Measurements from ENCODE around the gene DEF6. TPM values are rescaled to one million over a fixed set of nuclear protein-coding genes. Genes with fewer than 3 reads are reported as not detected.

Gene DEF6
- total and polyA plus RNA-seq, 2 of the 13 experiments (the other 11 are each of a cell fraction or from before 2014, with no cell fraction given): 5.2 to 10.0 TPM

DNA sequence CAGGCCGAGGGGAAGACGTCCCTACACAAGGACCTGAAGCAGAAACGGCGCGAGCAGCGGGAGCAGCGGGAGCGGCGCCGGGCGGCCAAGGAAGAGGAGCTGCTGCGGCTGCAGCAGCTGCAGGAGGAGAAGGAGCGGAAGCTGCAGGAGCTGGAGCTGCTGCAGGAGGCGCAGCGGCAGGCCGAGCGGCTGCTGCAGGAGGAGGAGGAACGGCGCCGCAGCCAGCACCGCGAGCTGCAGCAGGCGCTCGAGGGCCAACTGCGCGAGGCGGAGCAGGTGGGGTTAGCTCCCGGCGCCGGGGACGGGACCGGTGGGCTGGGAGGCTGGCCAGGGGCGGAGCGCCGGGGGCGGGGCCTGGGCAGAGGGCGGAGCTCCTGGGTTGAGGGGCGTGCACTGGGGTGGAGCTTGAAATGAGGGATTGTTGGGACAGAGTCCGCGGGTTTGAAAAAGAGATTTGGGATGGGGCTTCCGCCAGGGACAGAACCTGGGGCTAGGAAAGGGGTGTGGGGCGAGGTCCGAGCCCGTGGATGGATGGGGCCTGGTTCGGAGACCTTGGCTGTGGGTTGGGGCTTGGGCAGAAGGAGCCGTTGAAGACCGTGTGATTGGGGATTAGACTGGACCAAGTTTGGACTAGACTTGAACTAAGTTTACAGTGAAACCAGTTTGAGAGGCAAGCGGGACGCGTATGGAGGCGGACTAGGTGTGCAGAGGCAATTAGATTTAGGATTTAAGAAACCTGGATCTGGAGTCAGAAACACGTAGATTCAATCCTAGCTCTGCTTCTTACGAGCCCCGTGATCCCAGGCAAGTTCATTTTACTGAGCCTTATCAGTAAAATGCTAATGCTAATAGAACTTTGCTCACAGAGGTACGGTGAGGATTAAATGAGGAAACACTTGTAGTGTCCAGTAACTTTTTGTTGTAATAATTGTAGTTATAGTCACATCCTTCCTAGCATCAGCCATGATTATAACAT, 20.9 kb downstream of the DEF6 start (continued):
- TF ChIP-seq, protein P1, sequence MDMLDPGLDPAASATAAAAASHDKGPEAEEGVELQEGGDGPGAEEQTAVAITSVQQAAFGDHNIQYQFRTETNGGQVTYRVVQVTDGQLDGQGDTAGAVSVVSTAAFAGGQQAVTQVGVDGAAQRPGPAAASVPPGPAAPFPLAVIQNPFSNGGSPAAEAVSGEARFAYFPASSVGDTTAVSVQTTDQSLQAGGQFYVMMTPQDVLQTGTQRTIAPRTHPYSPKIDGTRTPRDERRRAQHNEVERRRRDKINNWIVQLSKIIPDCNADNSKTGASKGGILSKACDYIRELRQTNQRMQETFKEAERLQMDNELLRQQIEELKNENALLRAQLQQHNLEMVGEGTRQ (IDR thresholded peaks at IDR 0.05; ENCODE audit: low read depth, low read length): no peak
- TF ChIP-seq, protein P1 (CRISPR knock-in tag; IDR thresholded peaks at IDR 0.05; ENCODE audit: borderline replicate concordance): no peak
- TF ChIP-seq, protein P2, sequence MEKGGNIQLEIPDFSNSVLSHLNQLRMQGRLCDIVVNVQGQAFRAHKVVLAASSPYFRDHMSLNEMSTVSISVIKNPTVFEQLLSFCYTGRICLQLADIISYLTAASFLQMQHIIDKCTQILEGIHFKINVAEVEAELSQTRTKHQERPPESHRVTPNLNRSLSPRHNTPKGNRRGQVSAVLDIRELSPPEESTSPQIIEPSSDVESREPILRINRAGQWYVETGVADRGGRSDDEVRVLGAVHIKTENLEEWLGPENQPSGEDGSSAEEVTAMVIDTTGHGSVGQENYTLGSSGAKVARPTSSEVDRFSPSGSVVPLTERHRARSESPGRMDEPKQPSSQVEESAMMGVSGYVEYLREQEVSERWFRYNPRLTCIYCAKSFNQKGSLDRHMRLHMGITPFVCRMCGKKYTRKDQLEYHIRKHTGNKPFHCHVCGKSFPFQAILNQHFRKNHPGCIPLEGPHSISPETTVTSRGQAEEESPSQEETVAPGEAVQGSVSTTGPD (CRISPR knock-in tag; IDR thresholded peaks at IDR 0.05): no peak
- TF ChIP-seq SETDB1 (CRISPR knock-in tag; IDR thresholded peaks at IDR 0.05; ENCODE audit: borderline replicate concordance) (no peak), XRCC5 (optimal IDR thresholded peaks at IDR 0.05; ENCODE audit: low read length) (peak; percentile 48), ZNF24 (IDR thresholded peaks at IDR 0.05) (no peak), SMAD3 (CRISPR knock-in tag; IDR thresholded peaks at IDR 0.05) (0 out of 2 replicates have a peak, but pooled peaks have one; percentile 9), TAF1 (CRISPR knock-in tag; IDR thresholded peaks at IDR 0.05) (peak; percentile 95), YY1 (IDR thresholded peaks at IDR 0.05; ENCODE audit: insufficient read depth, insufficient replicate concordance, low read depth, low read length) (peak; percentile 63), ZBTB21 (CRISPR knock-in tag; IDR thresholded peaks at IDR 0.05) (no peak)
- TF ChIP-seq, protein P3, sequence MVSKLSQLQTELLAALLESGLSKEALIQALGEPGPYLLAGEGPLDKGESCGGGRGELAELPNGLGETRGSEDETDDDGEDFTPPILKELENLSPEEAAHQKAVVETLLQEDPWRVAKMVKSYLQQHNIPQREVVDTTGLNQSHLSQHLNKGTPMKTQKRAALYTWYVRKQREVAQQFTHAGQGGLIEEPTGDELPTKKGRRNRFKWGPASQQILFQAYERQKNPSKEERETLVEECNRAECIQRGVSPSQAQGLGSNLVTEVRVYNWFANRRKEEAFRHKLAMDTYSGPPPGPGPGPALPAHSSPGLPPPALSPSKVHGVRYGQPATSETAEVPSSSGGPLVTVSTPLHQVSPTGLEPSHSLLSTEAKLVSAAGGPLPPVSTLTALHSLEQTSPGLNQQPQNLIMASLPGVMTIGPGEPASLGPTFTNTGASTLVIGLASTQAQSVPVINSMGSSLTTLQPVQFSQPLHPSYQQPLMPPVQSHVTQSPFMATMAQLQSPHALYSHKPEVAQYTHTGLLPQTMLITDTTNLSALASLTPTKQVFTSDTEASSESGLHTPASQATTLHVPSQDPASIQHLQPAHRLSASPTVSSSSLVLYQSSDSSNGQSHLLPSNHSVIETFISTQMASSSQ (IDR thresholded peaks at IDR 0.05; ENCODE audit: low read depth): 0 out of 2 replicates have a peak, but pooled peaks have one; percentile 31
- TF ChIP-seq, protein P3 (CRISPR knock-in tag; IDR thresholded peaks at IDR 0.05; ENCODE audit: borderline replicate concordance): peak; percentile 78
- TF ChIP-seq, protein P4, sequence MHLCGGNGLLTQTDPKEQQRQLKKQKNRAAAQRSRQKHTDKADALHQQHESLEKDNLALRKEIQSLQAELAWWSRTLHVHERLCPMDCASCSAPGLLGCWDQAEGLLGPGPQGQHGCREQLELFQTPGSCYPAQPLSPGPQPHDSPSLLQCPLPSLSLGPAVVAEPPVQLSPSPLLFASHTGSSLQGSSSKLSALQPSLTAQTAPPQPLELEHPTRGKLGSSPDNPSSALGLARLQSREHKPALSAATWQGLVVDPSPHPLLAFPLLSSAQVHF (CRISPR knock-in tag; IDR thresholded peaks at IDR 0.05): peak; percentile 89; the same call in 1 of the 2 replicates
- TF ChIP-seq, protein P5, sequence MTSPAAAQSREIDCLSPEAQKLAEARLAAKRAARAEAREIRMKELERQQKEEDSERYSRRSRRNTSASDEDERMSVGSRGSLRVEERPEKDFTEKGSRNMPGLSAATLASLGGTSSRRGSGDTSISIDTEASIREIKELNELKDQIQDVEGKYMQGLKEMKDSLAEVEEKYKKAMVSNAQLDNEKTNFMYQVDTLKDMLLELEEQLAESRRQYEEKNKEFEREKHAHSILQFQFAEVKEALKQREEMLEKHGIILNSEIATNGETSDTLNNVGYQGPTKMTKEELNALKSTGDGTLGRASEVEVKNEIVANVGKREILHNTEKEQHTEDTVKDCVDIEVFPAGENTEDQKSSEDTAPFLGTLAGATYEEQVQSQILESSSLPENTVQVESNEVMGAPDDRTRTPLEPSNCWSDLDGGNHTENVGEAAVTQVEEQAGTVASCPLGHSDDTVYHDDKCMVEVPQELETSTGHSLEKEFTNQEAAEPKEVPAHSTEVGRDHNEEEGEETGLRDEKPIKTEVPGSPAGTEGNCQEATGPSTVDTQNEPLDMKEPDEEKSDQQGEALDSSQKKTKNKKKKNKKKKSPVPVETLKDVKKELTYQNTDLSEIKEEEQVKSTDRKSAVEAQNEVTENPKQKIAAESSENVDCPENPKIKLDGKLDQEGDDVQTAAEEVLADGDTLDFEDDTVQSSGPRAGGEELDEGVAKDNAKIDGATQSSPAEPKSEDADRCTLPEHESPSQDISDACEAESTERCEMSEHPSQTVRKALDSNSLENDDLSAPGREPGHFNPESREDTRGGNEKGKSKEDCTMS (CRISPR knock-in tag; conservative IDR thresholded peaks at IDR 0.05): no peak
- TF ChIP-seq, protein P6, sequence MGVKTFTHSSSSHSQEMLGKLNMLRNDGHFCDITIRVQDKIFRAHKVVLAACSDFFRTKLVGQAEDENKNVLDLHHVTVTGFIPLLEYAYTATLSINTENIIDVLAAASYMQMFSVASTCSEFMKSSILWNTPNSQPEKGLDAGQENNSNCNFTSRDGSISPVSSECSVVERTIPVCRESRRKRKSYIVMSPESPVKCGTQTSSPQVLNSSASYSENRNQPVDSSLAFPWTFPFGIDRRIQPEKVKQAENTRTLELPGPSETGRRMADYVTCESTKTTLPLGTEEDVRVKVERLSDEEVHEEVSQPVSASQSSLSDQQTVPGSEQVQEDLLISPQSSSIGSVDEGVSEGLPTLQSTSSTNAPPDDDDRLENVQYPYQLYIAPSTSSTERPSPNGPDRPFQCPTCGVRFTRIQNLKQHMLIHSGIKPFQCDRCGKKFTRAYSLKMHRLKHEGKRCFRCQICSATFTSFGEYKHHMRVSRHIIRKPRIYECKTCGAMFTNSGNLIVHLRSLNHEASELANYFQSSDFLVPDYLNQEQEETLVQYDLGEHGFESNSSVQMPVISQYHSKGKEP (CRISPR knock-in tag; IDR thresholded peaks at IDR 0.05): no peak

Measured in HepG2 (cell line).